ENCODE data around the gene SVIL.
"Not testable (repeated sequence)": the region's sequence is repeated elsewhere in the genome, so short reads cannot be mapped to it uniquely, and the experiment has no call there.

SVIL gene

GRCh38 chr10:29622382-29622922, 12.3 kb downstream of the SVIL start:
- DNase-seq (ENCODE audit: low spot score), result no peak

GRCh38 chr10:29621161-29621560, 13.6 kb downstream of the SVIL start:
- DNase-seq (ENCODE audit: low spot score), result peak; percentile 65

DNA sequence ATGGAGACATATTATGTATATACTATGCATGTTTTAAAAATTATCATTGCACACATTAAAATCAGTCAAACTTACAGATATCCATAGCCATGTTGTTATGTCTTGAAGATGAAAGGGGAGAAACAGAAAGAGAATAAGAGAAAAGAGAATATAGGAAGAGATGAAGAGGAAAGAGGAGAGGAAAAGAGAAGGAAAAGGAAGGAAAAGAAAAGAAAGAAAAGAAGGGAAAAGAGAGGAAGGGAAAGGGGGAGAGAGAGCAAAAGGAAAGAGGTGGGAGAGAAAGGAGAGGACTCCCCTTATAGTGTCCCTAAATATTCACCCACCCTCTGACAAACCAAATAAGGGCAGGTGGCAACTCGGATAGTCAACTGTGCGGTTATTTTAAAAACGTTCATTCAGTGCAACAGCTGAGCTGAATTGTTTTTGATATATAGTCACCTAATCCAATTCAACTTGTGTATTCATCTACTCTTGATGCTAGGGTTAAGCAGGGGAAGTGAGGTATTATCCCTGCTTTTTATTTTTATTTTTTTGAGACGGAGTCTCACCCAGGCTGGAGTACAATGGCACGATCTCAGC, 14.6 kb downstream of the SVIL start:
- DNase-seq (ENCODE audit: low spot score), result no peak

GRCh38 chr10:29619241-29619669, 15.5 kb downstream of the SVIL start:
- peak; percentile 42 for DNase-seq (ENCODE audit: low spot score)

DNA sequence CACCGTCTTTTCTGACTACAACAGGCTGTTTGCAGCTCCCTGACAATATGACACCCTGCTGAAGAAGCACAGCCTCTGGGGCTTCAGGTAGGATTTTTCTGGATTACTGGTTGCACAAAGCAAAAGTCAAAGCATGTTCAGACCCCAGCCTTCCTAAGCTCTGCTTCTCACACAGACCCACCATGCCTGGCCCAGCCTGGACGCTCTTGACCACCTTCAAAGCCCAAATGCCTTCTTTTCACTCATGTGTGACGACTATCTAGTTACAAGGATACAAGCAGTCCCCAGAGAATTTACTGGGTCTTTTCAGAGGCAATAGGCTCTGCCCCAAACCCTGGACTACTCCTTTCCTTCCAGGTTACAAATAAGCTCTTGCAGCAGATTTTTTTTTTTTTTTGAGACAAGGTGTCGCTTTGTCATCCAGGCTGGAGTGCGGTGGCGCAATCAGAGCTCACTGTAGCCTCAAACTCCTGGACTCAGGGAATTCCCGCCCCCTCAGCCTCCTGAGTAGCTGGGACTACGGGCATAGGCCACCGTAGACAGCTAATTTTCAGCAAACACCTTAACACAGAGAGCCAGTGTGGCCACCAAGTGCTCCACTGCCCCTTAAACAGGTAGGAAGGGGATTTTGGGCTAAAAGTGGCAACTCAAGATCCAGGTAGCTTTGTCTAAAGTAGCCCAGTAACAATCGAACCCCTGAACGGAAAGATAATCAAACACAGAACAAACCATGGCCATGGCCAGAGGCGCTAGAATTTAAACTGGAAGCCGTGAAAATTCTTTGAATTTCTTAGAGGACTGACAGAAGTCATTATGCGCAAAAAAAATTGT, 16.2 kb downstream of the SVIL start:
- DNase-seq (ENCODE audit: low spot score), result no peak

DNA sequence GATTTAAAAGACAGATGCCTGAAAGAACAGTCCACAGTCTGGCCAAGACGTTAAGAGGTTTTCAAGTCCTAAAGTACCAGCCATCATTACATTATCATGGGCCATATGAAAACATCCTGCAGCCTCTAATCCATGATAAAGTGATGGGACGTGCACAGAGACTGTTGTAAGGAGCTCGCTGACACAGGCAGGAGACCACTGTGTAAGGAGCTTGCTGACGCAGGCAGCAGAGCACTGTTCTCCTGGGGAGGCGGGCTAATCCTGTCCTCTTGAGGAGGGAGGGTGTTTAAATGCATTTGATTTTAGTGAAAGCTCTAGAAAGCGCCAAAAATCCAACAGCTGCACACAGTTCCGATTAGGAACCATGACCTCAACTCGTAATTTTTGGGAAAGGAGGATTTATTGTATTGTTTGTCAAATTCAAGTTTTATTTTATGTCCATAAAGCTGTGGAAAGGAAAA, 16.9 kb downstream of the SVIL start:
- DNase-seq (ENCODE audit: low spot score), result no peak

- no peak for DNase-seq (ENCODE audit: low spot score)
These were observed 18.2 kb downstream of the SVIL start for GRCh38 chr10:29616542-29616941.

DNA sequence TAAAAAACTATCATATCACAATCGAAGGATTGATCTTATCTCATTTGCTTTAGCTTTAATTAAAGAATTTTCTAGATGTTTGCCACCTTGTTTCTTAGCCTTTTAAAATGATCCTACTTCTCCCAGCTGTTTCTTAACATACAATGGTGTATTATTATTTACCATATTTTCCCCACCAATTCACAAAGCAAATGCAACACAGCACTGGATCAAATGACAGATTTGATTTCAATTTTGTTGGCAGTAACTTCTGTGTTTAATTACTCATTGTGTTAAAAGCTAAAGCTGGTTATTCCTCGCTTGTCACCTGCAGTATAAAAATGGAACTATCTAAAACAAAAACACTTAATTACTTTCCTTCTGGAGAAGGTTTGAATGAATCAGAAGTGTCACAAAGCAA, 19.6 kb downstream of the SVIL start:
- no peak for DNase-seq (ENCODE audit: low spot score)

DNA sequence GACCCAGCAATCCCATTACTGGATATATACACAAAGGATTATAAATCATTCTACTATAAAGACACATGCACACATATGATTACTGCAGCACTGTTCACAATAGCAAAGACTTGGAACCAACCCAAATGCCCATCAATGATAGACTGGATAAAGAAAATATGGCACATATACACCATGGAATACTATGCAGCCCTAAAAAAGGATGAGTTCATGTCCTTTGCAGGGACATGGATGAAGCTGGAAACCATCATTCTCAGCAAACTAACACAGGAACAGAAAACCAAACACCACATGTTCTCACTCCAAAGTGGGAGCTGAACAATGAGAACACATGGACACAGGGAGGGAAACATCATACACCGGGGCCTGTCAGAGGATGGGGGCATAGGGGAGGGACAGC, 20.5 kb downstream of the SVIL start:
- not testable (repeated sequence) for DNase-seq (ENCODE audit: low spot score)

GRCh38 chr10:29613791-29614190, 21.0 kb downstream of the SVIL start:
- DNase-seq (ENCODE audit: low spot score), result no peak

DNA sequence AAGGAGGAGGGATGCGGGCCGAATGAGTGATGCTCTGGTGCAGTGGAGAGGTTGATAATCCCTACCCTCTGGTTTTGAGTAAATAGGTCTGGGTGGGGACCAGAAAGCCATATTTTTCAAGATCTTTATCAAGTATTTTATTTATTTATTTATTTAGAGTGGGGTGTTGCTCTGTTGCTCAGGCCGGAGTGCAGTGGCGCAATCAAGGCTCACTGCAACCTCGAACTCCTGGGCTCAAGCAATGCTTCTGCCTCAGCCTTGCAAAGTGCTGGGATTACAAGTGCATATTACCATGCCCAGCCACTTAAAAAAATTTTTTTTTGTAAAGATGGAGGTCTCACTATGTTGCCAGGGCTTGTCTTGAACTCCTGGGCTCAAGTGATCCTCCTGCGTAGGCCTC, 21.6 kb downstream of the SVIL start:
- DNase-seq (ENCODE audit: low spot score), result no peak

DNA sequence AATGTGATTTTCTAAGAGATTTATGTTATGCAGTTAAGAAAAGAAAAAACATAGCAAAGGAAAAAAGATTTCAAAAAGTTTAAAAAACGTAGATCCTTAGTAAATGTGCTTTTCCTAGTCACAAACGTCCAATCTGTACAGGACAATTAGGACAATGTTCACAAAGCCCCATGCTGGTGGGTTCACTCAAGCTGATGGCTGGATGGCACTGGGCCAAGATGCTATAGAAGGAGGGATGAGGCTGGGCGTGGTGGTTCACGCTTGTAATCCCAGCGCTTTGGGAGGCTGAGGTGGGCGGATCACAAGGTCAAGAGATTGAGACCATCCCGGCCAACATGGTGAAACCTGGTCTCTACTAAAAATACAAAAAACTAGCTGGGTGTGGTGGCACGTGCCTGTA, 22.1 kb downstream of the SVIL start:
- DNase-seq (ENCODE audit: low spot score), result no peak

- DNase-seq (ENCODE audit: low spot score), result no peak
These were observed 22.9 kb downstream of the SVIL start for GRCh38 chr10:29611781-29612381.

- DNase-seq (ENCODE audit: low spot score), result no peak
These were observed 23.7 kb downstream of the SVIL start for GRCh38 chr10:29610876-29611647.

DNA sequence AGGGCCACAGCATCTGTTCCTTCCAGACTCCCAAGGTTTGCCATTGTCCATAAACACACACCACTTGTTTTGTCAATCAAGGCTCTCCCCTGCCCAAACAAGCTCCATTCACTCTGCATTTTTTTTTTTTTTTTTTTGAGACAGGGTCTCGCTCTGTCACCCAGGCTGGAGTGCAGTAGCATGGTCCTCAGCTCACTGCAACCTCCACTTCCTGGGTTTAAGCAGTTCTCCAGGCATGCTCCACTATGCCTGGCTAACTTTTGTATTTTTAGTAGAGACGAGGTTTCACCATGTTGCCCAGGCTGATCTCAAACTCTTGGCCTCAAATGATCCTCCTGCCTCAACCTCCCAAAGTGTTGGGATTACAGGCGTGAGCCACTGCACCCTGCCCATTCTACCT, 24.4 kb downstream of the SVIL start:
- not testable (repeated sequence) for DNase-seq (ENCODE audit: low spot score)

- no peak for DNase-seq (ENCODE audit: low spot score)
These were observed 25.1 kb downstream of the SVIL start for GRCh38 chr10:29609696-29610095.

DNA sequence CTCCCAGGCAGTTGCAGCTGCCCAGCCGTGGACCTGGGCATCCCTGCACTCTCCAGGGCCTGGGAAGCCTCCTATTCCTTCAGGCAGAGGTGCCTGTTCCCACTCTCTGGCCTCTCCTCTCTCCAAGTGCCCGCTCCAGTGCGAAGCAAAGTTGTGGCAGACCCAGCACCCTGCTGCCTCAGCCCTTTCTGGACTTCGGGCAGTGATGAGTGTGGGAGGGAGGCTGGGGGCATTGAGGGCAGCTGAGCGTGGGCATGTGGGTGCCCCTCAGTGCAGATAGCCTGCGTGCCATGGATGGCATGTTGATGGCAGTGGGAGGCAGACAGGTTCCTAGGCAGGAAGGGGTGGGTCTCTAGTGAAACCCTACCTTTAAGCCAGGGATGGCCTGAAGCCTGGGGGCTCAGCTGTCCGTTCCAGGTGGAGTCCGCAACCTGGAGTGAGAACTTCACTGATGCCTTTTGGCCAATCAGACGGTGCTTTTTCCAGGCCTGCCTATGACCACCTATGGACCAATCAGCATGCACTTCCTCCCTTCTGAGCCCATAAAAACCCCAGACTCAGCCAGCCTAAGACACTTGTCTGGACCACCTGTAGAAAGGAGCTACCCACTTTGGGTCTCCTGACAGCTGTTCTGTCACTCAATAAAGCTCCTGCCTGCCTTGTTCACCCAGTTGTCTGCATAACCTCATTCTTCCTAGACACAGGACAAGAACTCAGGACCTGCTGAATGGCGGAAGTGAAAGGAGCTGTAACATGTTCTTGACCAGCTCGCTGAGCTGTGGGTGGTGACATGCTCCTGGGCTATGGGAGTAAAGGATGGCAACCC, 26.1 kb downstream of the SVIL start:
- no peak for DNase-seq (ENCODE audit: low spot score)

DNA sequence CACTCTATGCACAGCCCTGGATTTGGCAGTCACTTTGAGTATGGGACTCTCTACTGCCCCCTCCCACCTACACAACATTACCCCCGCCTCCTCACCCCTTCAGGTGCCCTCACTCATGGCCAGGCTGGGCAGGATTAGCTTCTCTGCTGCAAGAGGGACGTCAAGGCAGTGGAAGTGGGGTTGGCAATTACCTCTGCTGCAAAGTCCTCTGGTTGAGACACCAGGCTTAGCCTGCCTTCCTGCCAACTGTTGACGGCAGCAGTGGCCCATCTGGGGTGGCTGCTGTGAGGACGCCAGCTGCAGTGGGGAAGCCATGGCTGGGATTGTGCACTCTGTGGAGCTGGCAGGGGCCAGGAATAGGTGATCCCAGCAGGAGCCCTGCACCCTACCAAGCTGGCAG, 26.7 kb downstream of the SVIL start:
- DNase-seq (ENCODE audit: low spot score), result no peak

GRCh38 chr10:29607576-29607975, 27.2 kb downstream of the SVIL start:
- no peak for DNase-seq (ENCODE audit: low spot score)

- DNase-seq (ENCODE audit: low spot score), result not testable (repeated sequence)
These were observed 28.1 kb downstream of the SVIL start for GRCh38 chr10:29606693-29607092.

GRCh38 chr10:29604291-29604825, 30.4 kb downstream of the SVIL start:
- DNase-seq (ENCODE audit: low spot score), result no peak

All from AG08395 (cell line).